Umbilical cord (tissue), 2 donors: ENCODE results near the gene GNAZ. TPM values are rescaled to one million over a fixed set of nuclear protein-coding genes. Genes with fewer than 3 reads are reported as not detected.

Source experiments
- DNase-seq: peaks from one replicate; pipeline ENCODE4 v3.0.0-alpha.2; 2015; ENCODE audit warnings: low spot score
- total RNA-seq: library from RNA; depleted of rRNA; stranded (reverse); fragments of >200 nt; gene quantifications from one replicate; pipeline ENCODE4 v1.2.3, GENCODE V29; 2014; ENCODE audit warnings: low replicate concordance; ENCODE audit not compliant: insufficient read depth

GNAZ gene
- total RNA-seq, 1 donor from 2014 or later = 15.6 TPM

DNA sequence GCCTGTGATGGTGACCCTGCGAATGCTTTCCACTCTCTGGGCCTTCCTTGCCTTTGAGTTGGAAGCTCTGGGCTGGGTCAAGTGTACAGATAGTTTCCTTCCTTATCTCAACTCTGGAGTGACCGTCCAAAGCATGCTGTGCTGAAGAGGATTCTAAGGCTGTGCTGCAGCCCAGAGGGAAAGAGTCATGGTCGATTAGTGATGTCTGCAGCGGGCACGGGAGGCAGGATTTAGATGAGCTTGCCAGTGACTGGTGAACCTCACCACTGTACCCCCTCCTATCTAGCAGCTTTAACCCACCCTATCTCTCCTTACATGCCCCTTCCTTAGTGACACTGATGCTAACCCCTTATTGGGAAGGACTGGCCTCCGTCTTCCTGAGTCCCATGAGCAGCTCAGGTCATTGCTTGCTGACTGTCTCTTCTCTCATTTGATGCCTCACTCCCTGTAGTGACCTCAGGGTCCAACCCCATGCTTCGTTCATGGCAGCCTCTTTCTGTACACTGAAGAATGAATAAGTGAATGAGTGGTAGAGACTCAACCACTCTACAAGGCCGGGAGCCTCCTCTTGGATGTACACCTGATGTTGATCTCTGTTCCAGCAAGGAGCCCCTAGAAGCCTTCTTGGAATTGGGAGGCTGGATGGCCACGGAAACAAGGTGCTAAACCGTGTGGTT lies 6.7 kb downstream of the GNAZ start:
- no peak for DNase-seq

DNA sequence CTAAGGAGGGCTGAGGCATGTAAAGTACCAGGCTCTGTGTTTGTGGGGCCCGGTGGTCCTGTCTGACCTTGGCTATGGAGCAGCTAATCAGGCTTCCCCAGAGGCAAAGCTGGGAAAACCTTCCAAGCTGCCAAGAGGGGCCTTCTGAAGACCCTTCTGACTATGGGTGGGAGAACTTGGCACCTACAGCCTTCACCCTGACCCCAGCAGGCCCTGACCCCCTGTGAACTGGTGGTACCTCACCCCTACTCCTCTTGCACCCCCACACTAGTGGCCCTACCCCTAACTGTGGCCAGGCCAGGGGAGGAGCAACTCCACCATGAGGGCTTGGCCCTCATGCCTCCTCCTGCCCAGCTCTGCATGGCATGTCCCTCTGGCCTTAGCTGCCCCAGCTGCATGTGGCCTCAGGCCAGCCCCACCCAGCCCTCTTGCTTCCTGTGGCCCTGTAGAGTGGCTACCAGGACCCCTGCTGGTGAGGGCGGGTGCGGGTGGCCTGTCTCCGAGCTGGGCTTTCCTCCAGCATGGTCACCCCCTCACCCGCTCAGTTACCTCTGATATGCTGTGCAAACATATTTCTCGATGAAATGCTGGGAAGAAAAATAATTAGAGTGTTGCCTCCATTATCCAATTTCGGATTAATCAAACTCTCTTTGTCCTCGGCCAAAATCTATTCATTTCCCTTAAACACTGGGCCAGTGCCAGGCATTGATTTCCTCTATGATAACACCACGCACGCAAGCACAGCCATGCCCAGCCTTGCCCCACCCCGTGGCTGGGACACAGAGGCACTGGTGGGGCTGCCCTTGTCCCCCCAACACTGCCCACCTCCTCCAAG lies 7.5 kb downstream of the GNAZ start:
- DNase-seq = no peak

DNA sequence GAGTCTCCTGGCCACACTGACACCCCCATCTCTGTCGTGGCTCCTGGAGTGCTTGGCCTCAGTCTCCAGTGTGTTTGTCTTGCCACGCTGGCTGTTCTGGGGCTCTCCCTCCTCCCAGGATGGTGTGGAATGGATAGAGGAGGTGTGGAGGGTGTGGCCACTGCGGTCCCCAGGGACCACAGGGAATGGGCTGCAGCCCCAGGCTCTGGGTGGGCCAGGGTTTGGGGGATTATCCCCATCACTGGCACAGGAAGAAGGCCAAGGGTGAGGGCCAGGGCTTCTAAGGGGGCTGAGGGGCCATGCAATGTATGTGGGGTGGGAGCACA lies 8.1 kb downstream of the GNAZ start:
- DNase-seq = no peak

DNA sequence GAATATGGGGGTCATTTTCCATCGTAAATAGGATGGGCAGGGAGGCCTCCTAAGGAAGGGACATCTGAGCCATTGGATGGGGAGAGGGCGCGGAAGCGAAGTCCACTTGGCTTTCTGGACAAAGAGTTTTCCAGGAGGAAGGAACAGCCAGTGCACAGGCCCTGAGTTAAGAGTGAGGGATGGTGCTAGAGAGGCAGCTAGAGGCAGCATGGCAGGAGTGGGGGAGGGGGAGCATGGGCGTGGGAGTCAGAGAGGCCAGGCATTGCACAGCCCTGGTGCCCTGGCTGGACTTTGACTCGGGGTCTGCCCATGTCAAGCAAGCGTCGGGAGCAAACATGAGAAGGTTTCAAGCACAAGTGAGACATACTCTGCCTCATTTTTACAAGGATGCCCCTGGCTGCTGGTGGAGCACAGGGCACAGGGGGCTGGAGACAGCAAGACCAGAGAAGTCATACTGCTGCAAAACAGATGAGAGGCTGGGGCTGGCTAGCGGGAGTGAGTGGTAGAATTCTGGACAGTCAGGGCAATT lies 9.0 kb downstream of the GNAZ start:
- no peak for DNase-seq

DNA sequence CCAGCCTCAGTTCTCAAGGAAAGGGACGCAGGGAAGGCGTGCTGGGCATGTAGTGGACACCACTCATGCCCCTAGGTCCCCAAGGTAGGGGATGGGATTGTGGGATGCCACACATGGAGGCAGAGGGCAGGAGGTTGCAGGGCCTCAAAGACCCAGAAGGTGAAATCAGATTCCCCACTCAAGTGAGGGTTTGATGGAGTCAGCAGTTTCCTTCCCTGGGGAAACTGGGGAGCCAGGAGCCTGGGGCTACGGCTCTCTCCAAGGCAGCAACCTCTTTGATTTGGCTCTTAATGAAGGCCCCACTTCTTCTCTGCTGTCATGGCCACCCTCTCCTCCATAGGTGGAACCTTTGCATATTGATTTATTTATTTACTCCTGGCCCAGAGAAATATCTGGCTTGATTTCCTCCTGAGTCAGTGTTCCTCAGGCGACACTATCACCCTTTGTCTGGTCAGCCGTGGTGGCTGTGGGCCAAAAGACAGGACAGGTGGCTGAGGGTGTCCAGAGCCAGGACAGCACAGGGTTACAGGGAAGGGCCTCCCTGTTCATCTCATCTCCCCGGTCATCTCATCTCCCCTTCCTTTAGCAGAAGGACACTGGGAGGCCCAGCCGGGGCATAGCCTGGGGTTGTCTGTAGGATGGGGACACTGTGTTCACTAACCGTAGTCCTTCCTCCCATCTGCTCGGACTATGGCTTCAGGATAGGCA lies 9.6 kb downstream of the GNAZ start:
- DNase-seq = no peak

DNA sequence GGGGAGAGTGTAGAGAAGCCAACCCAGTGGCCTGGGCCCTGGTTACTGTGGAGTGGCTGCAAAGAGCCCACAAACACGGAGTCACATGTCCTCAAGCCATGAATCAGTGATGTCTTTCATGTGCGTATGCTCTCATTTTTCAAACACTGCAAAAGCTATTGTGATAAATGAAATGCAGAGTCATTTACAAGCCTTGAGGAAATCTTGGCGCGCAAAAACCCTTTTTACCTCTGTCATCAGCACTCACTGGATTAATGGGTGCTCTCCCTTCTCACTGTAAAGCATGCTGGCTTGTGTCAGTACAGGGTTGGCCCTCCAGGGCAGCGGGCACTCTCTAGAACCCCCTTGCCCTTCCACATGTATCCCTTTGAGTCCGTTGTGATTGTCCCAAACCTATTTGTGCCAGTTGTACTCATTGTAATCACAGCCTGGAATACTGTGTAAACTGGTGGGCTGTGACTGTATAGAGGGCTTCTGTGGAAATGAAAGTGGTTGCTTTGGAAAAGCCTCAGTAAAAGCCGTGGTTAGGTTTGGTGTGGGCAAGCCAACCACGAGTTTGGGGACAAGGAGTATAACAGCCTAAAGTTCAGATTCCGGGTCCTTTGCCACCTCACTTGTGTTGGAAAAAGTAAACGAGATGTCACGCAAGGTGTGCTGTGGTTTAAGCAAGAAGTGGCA lies 10.4 kb downstream of the GNAZ start:
- DNase-seq = no peak

DNA sequence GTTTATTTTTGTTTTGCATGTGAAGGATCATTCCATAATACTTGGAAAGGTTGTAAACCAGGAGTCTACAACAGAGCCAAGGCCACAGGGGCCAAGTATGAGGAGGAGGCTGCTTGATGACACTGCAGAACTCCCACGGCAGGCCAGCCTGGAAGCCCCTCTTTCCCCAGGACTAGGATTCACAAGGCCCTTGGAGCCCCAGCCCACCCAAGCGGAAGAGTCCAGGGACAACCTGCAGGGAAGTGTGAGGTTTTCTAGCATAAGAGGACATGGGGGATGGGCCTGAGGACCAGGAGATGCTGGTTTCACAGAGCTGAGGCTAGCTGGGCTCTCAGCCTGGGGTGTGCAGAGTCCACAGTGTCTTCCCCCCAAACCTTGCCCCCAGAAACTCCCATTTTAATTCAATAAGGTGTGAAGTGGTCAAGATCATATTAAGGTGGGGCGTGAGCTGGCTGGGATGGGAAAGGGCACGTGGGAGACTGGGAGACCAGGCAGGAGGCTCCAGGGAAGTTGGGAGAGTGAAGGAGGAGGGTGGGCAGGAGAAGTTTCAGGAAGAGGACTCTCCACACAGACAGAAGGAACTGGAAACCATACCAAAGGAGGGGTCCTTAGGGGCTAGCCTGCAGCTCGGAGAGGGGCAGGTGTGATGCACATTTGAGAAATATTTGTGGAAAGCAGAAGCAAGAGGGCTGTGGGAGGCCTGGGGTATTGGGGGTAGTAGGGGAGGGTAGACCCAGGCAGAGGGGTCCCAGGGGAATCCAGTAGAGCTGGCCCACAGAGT lies 12.4 kb downstream of the GNAZ start:
- DNase-seq = no peak

DNA sequence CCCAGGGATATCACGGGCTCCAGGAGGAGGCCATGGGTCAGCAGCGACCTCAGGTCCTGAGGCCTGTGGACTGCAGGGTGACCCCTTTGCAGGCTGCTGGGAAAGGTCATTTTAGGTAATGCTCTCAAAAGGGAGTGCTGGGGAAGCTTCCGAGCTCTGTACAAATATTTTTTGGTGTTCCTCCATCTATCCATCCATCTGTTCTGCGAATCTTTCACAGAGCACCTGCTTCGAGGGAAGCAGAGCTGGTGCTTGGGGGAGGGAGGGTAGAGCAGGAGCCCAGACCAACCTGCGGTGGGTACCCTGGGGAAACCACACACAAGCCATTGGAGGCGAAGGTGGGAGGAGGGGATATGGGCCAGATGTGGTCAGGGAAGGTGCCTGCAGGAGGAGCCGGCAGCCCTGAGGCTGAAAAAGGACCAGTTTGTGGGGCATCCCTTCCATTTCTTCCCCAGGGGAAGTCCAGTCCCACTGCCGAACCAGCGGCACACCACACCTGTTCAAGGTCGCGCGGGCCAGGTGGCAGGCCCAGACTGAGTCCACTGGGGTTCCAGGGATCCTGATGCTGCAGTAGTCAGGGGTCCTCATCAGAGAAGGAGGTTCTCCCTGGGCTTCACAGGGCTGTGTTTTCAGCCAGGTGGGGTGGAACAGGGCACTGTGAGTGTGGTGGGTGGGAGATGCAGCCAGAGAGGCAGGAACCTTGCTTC lies 13.1 kb downstream of the GNAZ start:
- no peak for DNase-seq

DNA sequence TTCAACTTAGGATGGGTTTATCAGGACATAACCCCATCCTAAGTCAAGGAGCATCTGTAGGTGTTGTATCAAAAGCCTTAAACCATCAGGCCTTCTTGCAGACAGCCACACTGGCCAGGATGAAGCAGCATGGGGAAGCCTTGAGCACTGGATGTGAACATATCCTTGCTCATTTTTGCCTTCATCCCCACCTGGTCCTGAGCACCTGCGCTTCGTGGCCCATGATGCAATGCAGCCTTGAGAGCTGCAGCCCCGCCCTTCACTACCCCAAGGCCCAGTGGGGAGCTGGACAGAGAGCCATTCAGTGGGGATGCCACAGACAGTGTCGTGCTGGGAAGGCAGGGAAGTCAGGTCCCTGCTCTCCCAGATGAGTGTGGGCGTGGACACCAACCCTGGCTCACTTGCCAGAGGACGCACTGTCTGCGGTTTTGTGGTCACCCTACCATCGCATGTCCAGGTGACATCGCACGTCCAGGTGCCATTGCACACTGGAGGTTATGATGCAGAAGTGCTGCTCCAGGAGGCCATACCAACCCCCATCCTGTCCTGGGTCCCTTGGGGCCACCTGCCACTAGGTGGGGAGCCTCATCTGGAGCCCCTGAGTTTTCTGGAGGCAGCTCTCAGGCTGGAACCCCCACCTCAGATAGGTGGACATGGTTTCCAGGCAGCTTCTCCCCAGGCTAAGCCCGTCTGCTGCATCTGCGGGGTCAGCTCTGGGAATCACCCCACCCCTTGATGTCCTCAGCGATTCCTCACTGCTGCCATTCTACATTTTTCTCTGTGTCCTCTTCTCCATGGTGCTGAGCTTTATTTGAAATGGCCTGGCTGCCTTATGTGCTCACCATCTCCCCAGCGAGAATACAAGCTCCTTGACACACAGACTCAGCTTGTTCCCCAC lies 14.4 kb downstream of the GNAZ start:
- no peak for DNase-seq

DNA sequence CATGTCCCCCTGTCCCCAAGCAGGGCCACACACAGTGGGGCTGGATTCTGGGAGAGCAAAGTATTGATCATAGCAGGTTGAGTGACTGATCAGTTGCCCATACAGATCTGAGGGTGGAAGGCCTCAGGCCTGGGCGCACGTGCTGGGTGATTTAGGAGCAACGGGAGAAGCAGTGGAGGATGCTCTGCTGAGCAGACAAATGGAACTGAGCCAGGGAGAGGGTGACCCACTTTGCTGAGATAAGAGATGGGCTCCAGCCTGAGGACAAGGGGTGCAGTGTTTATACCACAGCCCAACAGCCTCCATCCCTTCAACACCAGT lies 15.0 kb downstream of the GNAZ start:
- DNase-seq = no peak

DNA sequence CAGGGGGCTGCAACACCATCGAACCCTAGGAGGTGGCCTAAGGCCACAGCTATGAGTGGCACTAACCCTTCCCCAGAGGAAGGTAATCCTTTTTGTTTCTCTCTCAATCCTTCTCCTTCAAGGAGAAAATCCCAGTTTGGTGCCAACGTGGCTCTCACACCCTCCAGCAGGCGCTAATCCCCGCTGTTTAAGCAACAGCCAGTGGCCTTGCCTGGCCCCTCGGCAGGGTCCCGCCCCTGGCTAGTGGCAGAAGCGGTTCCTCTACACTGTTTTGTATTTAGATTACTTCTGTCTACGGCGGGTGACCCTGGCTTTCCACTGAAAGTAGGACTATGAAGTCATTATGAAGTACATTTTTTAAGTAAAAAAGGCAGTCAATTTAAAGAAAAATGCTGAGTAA lies 15.5 kb downstream of the GNAZ start:
- DNase-seq = no peak

DNA sequence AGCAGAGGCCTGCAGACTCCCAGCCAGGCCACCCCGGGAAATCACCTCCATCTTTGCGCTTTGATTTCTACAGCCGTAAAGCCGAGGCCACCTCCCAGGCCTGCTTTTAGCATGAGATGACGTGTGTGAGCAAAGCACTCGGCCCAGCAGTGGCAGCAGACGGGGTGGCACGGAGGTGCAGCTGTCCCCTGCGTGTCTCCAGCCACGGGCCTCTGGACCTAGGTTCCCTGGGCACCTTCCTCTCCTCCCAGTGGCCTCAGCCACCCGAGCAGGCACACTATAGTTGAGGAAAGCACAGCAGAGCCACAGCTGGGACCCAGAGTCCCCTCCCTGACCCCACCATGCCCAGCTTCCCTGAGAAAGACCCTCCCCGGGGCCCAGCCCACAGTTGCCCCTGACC lies 15.9 kb downstream of the GNAZ start:
- no peak for DNase-seq

DNA sequence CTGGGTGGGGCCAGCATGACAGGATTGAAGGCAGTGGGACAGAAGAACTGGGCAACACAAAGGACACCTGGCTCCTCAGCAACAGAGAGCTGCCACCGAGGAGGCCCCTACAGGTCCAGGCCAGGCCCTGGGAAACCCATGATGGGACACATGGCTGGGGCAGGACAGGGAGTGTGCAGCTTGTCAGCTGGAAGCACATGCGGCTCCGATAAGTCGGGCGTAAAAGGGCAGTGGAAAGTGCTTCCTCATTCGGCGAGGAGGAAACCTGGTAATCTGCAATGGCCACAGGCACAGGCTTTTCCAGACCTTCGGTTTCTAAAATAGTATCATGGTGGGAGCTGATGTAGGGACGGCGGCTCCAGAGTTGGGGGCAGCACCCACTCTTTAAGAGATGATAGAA lies 16.5 kb downstream of the GNAZ start:
- no peak for DNase-seq

DNA sequence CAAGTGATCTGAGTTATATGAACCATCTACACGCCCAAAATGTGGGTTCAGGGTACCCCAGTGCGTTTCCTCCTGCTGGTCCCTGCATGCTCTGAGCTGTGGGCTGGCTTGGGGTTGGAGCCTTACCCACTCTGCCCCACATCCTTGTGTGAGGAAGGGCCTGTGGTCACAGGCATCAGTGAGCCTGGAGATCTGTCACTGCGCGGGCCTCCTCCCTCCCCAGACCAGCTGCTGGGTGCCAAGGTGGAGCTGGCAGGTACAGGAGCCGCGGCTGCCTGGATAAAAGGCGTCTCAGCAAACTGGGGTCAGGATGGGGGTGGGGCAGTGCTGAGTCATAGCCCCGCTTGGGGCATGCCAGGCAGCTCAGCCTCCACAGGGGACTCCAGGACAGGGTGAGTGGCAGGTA lies 17.9 kb downstream of the GNAZ start:
- no peak for DNase-seq

DNA sequence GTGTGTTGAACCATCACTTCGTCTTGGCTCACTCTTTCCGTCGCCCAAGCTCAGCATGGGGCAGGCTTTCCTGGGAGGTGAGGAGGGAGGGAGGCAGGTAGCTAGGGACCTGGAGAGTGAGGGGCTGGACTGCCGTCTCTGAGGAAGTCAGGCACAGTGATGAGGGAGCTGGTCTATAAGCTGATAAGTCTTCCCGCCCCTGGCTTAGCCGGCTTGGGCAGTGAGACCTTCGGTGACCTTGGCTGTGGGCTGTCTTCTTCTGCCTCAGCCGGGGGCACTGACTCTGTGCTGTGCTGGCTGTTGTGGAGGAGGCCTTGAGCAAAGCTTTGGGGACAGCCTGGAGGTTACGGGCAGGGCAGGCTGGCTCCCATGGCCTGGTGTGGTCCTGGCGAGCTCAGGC lies 18.7 kb downstream of the GNAZ start:
- DNase-seq = no peak

DNA sequence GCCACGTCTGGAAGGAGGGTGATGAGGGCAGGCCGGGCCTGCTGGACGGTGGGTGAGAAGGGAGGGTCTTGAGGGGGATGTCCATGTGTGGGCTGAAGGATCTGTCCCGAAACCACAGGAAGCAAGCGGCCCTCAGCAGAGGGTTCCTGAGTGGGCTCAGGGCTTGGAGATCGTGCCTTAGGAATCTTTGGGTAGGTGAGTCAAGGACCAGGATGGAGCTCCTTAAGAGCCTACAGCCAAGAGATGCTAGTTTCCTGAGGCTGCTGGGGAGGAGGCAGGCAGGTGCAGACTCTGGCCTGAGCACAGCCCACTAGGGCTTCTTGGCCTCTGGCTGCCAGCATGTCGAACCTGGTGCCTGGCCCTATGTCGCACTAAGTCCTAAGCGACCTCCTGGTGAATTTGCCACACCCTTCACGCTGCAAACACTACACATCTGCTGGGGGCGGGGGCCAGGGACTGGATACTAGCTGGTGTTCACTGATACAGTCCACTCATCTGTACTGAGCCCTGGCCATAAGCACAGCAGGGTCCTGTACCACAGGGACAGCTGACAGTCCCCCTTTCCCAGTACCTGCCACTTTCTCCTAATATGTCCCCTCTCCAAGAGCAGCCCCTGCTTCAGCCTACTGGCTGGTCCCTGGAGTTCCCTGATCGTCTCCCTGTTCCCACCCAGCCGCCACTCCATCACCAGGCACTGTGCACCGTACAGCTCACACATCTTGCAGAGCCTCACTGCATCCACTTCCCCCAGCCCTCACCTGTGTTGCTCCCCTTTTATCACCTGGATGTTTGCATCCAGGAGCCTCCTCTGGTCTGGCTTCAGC lies 19.5 kb downstream of the GNAZ start:
- DNase-seq = no peak

DNA sequence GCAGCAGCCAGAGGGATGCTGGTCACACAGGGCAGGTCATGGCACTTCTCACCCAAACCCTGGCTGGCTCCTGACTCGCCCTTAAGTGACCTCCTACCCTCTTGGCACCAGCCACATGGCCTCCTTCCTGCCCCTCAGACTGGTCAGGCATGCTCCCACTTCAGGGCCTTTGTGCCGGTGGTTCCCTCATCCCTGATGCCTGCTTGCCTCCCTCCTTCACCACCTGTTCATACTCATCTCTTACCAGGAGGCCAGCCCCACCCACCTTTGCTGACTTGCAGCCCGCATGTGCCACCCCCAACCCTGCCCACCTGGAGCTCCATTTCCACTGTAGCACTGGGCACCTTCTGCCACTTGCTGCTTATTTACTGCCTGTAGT lies 20.1 kb downstream of the GNAZ start:
- no peak for DNase-seq

DNA sequence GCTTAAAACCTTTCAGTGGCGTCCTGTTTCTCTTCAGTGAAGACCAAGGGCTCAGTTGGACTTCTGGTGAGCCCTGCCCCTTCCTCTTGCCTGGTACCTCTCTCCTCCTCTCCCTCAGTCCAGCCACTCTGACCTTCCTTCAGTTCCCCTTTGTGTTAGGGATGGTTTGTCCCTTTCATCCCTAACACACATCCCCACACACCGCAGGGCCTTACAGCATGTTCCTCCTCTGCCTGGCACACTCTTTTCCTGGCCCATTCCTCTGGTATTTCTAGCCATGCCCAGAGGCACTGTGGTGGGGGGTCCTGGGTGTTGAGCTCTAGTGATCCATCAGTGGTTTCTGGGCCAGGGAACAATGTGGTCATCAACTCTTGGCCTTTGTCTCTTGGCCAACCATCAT lies 21.4 kb downstream of the GNAZ start:
- DNase-seq = no peak
